GM23248 (cell line): ENCODE results near the gene TMEM203. TPM values are rescaled to one million over a fixed set of nuclear protein-coding genes. Genes with fewer than 3 reads are reported as not detected.

ENCODE experiments used
- DNase-seq: peaks from one replicate; pipeline ENCODE4 v3.0.0-alpha.2; 2015
- H2AFZ ChIP-seq: fragments of 200-600 bp; sonication (generic); 2 replicates; pipeline ENCODE4 v1.6.1; 2016; ENCODE audit warnings: antibody characterized with exemption
- H3F3A ChIP-seq: fragments of 200-600 bp; sonication (generic); 2 replicates; pipeline ENCODE4 v1.6.1; 2016; ENCODE audit warnings: mild to moderate bottlenecking, antibody characterized with exemption, mixed run types; ENCODE audit not compliant: insufficient read depth
- H3K27ac ChIP-seq: fragments of 200-600 bp; sonication (generic); 2 replicates; pipeline ENCODE4 v1.5.1; 2016; ENCODE audit warnings: mild to moderate bottlenecking
- H3K27me3 ChIP-seq: fragments of 200-600 bp; sonication (generic); replicated peaks from 2 replicates; pipeline ENCODE4 v1.6.1; 2016; ENCODE audit warnings: mild to moderate bottlenecking; ENCODE audit not compliant: insufficient read depth
- H3K36me3 ChIP-seq: fragments of 200-600 bp; sonication (generic); 2 replicates; pipeline ENCODE4 v1.6.1; 2016; ENCODE audit warnings: low read depth, mild to moderate bottlenecking
- H3K4me1 ChIP-seq: fragments of 200-600 bp; sonication (generic); 2 replicates; pipeline ENCODE4 v1.6.1; 2016; ENCODE audit warnings: mild to moderate bottlenecking; ENCODE audit not compliant: insufficient read depth
- H3K4me2 ChIP-seq: fragments of 200-600 bp; sonication (generic); one replicate; pipeline ENCODE4 v1.6.1; 2016; ENCODE audit warnings: mild to moderate bottlenecking; ENCODE audit not compliant: unreplicated experiment
- H3K4me3 ChIP-seq: fragments of 200-600 bp; sonication (generic); 2 replicates; pipeline ENCODE4 v1.5.1; 2016; ENCODE audit warnings: mild to moderate bottlenecking
- H3K79me2 ChIP-seq: fragments of 200-600 bp; sonication (generic); 2 replicates; pipeline ENCODE4 v1.6.1; 2016; ENCODE audit warnings: mild to moderate bottlenecking; ENCODE audit not compliant: insufficient read depth
- H3K9ac ChIP-seq: fragments of 200-600 bp; sonication (generic); 2 replicates; pipeline ENCODE4 v1.6.1; 2016; ENCODE audit warnings: mild to moderate bottlenecking
- H3K9me2 ChIP-seq: fragments of 200-600 bp; sonication (generic); 2 replicates; pipeline ENCODE4 v1.6.1; 2016; ENCODE audit warnings: mixed run types, mild to moderate bottlenecking, moderate library complexity; ENCODE audit not compliant: insufficient read depth
- H3K9me3 ChIP-seq: fragments of 200-600 bp; sonication (generic); one replicate; pipeline ENCODE4 v1.6.1; 2017; ENCODE audit warnings: low read depth
- H4K20me1 ChIP-seq: fragments of 200-600 bp; sonication (generic); 2 replicates; pipeline ENCODE4 v1.6.0; 2016; ENCODE audit not compliant: insufficient read depth
- EZH2 ChIP-seq: fragments of 200-600 bp; sonication (generic); IDR thresholded peaks from 2 replicates; pipeline ENCODE4 v1.6.1; 2018; ENCODE audit warnings: antibody characterized with exemption, mild to moderate bottlenecking; ENCODE audit not compliant: insufficient read depth, poor library complexity, severe bottlenecking
- EZH2phosphoT487 ChIP-seq: fragments of 200-600 bp; sonication (generic); IDR thresholded peaks from 2 replicates; pipeline ENCODE4 v1.6.1; 2018; ENCODE audit warnings: antibody characterized with exemption, moderate library complexity, mild to moderate bottlenecking, low read depth; ENCODE audit not compliant: insufficient read depth
- WGBS, 2 experiments: methylation state at CpG; one replicate each; pipeline ENCODE4 v1.1.6; 2015 to 2017; ENCODE audit warnings: low lambda C conversion rate in 2 of 2, low coverage in 1 of 2; ENCODE audit errors: missing lambda C conversion rate in 2 of 2; 5-methylcytosine and 5-hydroxymethylcytosine counted together
- in situ Hi-C: fragments of 300-500 bp; cut with MboI; formaldehyde crosslinking; loops from 2 replicates; pipeline ENCODE4 v1.15.0; 2020
- polyA plus RNA-seq: library from polyadenylated mRNA; unstranded; fragments of >200 nt; fragmentation: Nextera tagmentation; extraction: Ambion mirVana; gene quantifications from 2 replicates; pipeline ENCODE4 v1.2.1, GENCODE V29; 2016
- total RNA-seq: library from RNA; depleted of rRNA; stranded (reverse); fragments of >200 nt; shearing (Covaris generic); gene quantifications from 2 replicates; pipeline ENCODE4 v1.2.3, GENCODE V29; 2014

The TMEM203 gene
- total and polyA plus RNA-seq, 2 experiments from 2014 or later = 46.9 to 52.9 TPM

GRCh38 chr9:137221506-137222111, 16.2 kb upstream of the TMEM203 start:
- WGBS, 2 experiments = 12% methylated on average over 25 to 40 of the region's 61 CpGs
- no peak overlapping the region for H3K4me3 ChIP-seq
- no peak overlapping the region for H3K4me2 ChIP-seq
- H3K9me3 ChIP-seq = no peaks in the 10 kb centered on the region
- H3K27ac ChIP-seq = no peak overlapping the region
- TF ChIP-seq EZH2phosphoT487 (no peak), EZH2 (no peak)
- in situ Hi-C loops = no loop called here
- no peak for DNase-seq
- H3K9me2 ChIP-seq = no peaks in the 10 kb centered on the region
- H3K79me2 ChIP-seq = no peaks in the 10 kb centered on the region
- H3K9ac ChIP-seq = no peak overlapping the region
- H2AFZ ChIP-seq = no peak overlapping the region
- H3K4me1 ChIP-seq = peaks cover 14% of the 10 kb centered on the region
- no peaks in the 10 kb centered on the region for H3K36me3 ChIP-seq
- H3K27me3 ChIP-seq = no peaks in the 10 kb centered on the region
- H3F3A ChIP-seq = no peaks in the 10 kb centered on the region
- H4K20me1 ChIP-seq = no peaks in the 10 kb centered on the region

- in situ Hi-C loops = no loop called here
- H3K4me1 ChIP-seq = peaks cover 16% of the 10 kb centered on the region
- H3K27ac ChIP-seq = no peak overlapping the region
Measured at GRCh38 chr9:137221095-137221505, 15.7 kb upstream of the TMEM203 start.

GRCh38 chr9:137220317-137221094, 15.1 kb upstream of the TMEM203 start:
- peaks cover 16% of the 10 kb centered on the region for H3K4me1 ChIP-seq
- no peaks in the 10 kb centered on the region for H3K9me2 ChIP-seq
- no peaks in the 10 kb centered on the region for H3K36me3 ChIP-seq
- no peak for DNase-seq
- H3F3A ChIP-seq = no peaks in the 10 kb centered on the region
- H3K27ac ChIP-seq = no peak overlapping the region
- H3K9me3 ChIP-seq = no peaks in the 10 kb centered on the region
- H3K9ac ChIP-seq = no peak overlapping the region
- H3K79me2 ChIP-seq = no peaks in the 10 kb centered on the region
- TF ChIP-seq EZH2 (no peak), EZH2phosphoT487 (no peak)
- H3K27me3 ChIP-seq = no peaks in the 10 kb centered on the region
- no peak overlapping the region for H3K4me2 ChIP-seq
- in situ Hi-C loops = no loop called here
- H2AFZ ChIP-seq = no peak overlapping the region
- 93 to 94% methylated on average over 44 to 51 of the region's 52 CpGs for WGBS, 2 experiments
- no peak overlapping the region for H3K4me3 ChIP-seq
- no peaks in the 10 kb centered on the region for H4K20me1 ChIP-seq

More at GRCh38 chr9:137221095-137221505, 15.7 kb upstream of the TMEM203 start:
- H2AFZ ChIP-seq = no peak overlapping the region
- WGBS, 2 experiments = 82 to 100% methylated on average over 2 to 14 of the region's 14 CpGs
- no peaks in the 10 kb centered on the region for H3K9me3 ChIP-seq
- H3K4me3 ChIP-seq = no peak overlapping the region
- no peaks in the 10 kb centered on the region for H3K79me2 ChIP-seq
- H3K27me3 ChIP-seq = no peaks in the 10 kb centered on the region
- no peak overlapping the region for H3K9ac ChIP-seq
- H4K20me1 ChIP-seq = no peaks in the 10 kb centered on the region
- no peaks in the 10 kb centered on the region for H3K9me2 ChIP-seq
- H3K4me2 ChIP-seq = no peak overlapping the region
- DNase-seq = no peak
- no peaks in the 10 kb centered on the region for H3K36me3 ChIP-seq
- no peaks in the 10 kb centered on the region for H3F3A ChIP-seq
- no peak for TF ChIP-seq EZH2phosphoT487
- TF ChIP-seq EZH2 = no peak

GRCh38 chr9:137219757-137220316, 14.4 kb upstream of the TMEM203 start:
- TF ChIP-seq EZH2phosphoT487 (no peak), EZH2 (no peak)

More at GRCh38 chr9:137219757-137220316, 14.4 kb upstream of the TMEM203 start:
- 95 to 98% methylated on average over 7 to 10 of the region's 10 CpGs for WGBS, 2 experiments
- Histone ChIP-seq H3K27me3 (no peaks in the 10 kb centered on the region), H3K36me3 (no peaks in the 10 kb centered on the region), H2AFZ (no peak overlapping the region), H3K4me1 (peaks cover 16% of the 10 kb centered on the region), H3F3A (no peaks in the 10 kb centered on the region), H3K27ac (no peak overlapping the region), H3K9me2 (no peaks in the 10 kb centered on the region), H3K4me2 (no peak overlapping the region), H3K9me3 (no peaks in the 10 kb centered on the region), H3K4me3 (no peak overlapping the region), H3K79me2 (no peaks in the 10 kb centered on the region), H4K20me1 (no peaks in the 10 kb centered on the region), H3K9ac (no peak overlapping the region)
- in situ Hi-C loops = loop anchor here (10.0 kb wide), 1 partner anchor 95 kb away; no protein-coding TSS in a partner anchor
- DNase-seq = no peak
